ENCODE measurements around the gene FRMD7.

GRCh38 chrX:132169554-132169953 lies 41.7 kb upstream of the FRMD7 start:
- TF ChIP-seq, protein P1, sequence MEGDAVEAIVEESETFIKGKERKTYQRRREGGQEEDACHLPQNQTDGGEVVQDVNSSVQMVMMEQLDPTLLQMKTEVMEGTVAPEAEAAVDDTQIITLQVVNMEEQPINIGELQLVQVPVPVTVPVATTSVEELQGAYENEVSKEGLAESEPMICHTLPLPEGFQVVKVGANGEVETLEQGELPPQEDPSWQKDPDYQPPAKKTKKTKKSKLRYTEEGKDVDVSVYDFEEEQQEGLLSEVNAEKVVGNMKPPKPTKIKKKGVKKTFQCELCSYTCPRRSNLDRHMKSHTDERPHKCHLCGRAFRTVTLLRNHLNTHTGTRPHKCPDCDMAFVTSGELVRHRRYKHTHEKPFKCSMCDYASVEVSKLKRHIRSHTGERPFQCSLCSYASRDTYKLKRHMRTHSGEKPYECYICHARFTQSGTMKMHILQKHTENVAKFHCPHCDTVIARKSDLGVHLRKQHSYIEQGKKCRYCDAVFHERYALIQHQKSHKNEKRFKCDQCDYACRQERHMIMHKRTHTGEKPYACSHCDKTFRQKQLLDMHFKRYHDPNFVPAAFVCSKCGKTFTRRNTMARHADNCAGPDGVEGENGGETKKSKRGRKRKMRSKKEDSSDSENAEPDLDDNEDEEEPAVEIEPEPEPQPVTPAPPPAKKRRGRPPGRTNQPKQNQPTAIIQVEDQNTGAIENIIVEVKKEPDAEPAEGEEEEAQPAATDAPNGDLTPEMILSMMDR (IDR thresholded peaks at IDR 0.05 in 4 of 5, conservative IDR thresholded peaks at IDR 0.05 in 1 of 5), result no peak
- no peak for TF ChIP-seq POLR2A (IDR thresholded peaks at IDR 0.05)
